ENCODE data around the gene PDHX. TPM values are rescaled to one million over a fixed set of nuclear protein-coding genes. Genes with fewer than 3 reads are reported as not detected.

The PDHX gene
- total RNA-seq, 1 experiment from 2014 or later: 85.4 TPM

DNA sequence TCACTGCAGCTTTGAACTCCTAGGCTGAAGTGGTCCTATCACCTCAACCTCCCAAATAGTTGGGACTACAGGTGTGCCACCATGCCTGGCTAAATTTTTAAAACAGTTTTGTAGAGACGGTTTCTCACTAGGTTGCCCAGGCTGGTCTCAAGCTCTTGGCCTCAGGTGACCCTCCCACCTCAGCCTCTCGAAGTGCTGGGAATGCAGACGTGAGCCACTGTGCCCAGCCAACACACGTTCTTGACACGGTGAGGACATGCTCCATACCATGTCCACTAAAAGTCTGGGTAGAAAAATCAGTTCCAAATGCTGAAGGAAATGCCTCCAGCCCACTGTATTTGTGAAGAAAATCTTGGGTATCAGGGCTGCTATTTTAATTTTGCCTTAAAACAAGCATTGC, 46.9 kb downstream of the PDHX start:
- intact Hi-C loops (cut with micrococcal nuclease; ENCODE audit: unreplicated experiment): no loop called here
- no peak overlapping the region for H3K4me3 Mint-ChIP-seq (ENCODE audit: unreplicated experiment)
- no peaks in the 10 kb centered on the region for H3K9me3 Mint-ChIP-seq (ENCODE audit: unreplicated experiment)
- H3K4me1 Mint-ChIP-seq (ENCODE audit: low read depth, unreplicated experiment): no peaks in the 10 kb centered on the region
- H3K27me3 Mint-ChIP-seq (ENCODE audit: insufficient read depth, unreplicated experiment): no peaks in the 10 kb centered on the region
- no peak overlapping the region for H3K27ac Mint-ChIP-seq (ENCODE audit: unreplicated experiment)
- Histone ChIP-seq H3K9me3 (no peaks in the 10 kb centered on the region), H3K27me3 (replicated peaks; ENCODE audit: control insufficient read depth, insufficient read depth, low read length) (no peaks in the 10 kb centered on the region), H3K36me3 (ENCODE audit: control insufficient read depth, insufficient read depth, low read length) (no peaks in the 10 kb centered on the region; the same call in 1 of the 2 replicates), H3K4me1 (no peaks in the 10 kb centered on the region), H3K4me3 (ENCODE audit: low read depth, low read length) (no peak overlapping the region)
- ChIA-PET CTCF (interaction anchor here (0.7 kb wide), 1 partner anchor 368 kb away, joined by 3 read pairs; no protein-coding TSS in a partner anchor), POLR2A (no interaction called here)
- DNase-seq: no peak
- BruUV-seq (replicated peaks): no TSS peak
- TF ChIP-seq, protein P1, sequence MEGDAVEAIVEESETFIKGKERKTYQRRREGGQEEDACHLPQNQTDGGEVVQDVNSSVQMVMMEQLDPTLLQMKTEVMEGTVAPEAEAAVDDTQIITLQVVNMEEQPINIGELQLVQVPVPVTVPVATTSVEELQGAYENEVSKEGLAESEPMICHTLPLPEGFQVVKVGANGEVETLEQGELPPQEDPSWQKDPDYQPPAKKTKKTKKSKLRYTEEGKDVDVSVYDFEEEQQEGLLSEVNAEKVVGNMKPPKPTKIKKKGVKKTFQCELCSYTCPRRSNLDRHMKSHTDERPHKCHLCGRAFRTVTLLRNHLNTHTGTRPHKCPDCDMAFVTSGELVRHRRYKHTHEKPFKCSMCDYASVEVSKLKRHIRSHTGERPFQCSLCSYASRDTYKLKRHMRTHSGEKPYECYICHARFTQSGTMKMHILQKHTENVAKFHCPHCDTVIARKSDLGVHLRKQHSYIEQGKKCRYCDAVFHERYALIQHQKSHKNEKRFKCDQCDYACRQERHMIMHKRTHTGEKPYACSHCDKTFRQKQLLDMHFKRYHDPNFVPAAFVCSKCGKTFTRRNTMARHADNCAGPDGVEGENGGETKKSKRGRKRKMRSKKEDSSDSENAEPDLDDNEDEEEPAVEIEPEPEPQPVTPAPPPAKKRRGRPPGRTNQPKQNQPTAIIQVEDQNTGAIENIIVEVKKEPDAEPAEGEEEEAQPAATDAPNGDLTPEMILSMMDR (IDR thresholded peaks at IDR 0.05; ENCODE audit: insufficient read depth in 1 of 2, low read depth in 1 of 2, low read length in 1 of 2, severe bottlenecking in 1 of 2, unreplicated experiment in 1 of 2): no peak
- H3K36me3 Mint-ChIP-seq (ENCODE audit: insufficient read depth, unreplicated experiment): peaks cover 19% of the 10 kb centered on the region

DNA sequence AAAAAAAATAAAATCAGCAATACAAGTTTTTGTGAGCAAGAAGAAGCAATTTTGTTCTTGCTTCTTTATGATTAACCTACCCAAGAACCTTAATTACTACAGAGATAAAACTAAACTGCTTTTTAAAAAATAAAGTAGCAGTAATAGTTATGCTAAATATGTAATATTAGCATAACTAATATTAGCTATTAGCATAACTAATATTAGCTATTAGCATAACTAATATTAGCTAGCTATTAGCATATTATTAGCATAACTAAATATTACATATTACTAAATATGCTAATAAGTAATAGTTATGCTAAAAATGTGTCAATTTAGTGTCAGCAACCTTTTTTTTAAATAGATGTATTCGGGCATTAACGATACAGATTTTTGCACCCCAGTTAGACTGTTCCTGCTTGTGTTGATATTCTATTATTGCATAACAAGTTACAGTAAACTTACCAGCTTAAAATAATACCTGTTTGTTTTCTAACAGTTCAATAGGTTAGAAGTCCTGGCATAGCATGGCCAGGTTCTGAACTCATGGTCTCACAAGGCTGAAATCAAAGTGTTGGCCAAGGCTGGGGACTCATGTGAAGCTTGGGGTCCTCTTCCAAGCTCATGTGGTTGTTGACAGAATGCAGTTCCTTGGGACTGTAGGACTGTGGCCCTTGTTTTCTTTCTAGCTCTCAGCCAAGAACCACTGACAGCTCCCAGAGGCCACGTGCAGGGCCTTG, 48.4 kb downstream of the PDHX start:
- Mint-ChIP-seq H3K27ac (ENCODE audit: unreplicated experiment) (no peak overlapping the region), H3K36me3 (ENCODE audit: insufficient read depth, unreplicated experiment) (peaks cover 32% of the 10 kb centered on the region), H3K4me1 (ENCODE audit: low read depth, unreplicated experiment) (no peaks in the 10 kb centered on the region), H3K9me3 (ENCODE audit: unreplicated experiment) (peaks cover 6% of the 10 kb centered on the region), H3K27me3 (ENCODE audit: insufficient read depth, unreplicated experiment) (no peaks in the 10 kb centered on the region), H3K4me3 (ENCODE audit: unreplicated experiment) (no peak overlapping the region)
- intact Hi-C loops (cut with micrococcal nuclease; ENCODE audit: unreplicated experiment): no loop called here
- H3K4me3 ChIP-seq (ENCODE audit: low read depth, low read length): no peak overlapping the region
- H3K4me1 ChIP-seq: no peaks in the 10 kb centered on the region
- BruUV-seq (replicated peaks): no TSS peak
- ChIA-PET CTCF (no interaction called here), POLR2A (no interaction called here)
- TF ChIP-seq, protein P1 (IDR thresholded peaks at IDR 0.05; ENCODE audit: insufficient read depth in 1 of 2, low read depth in 1 of 2, low read length in 1 of 2, severe bottlenecking in 1 of 2, unreplicated experiment in 1 of 2): no peak
- H3K36me3 ChIP-seq (ENCODE audit: control insufficient read depth, insufficient read depth, low read length): no peaks in the 10 kb centered on the region; the same call in none of the 2 replicates
- H3K27me3 ChIP-seq (replicated peaks; ENCODE audit: control insufficient read depth, insufficient read depth, low read length): no peaks in the 10 kb centered on the region
- DNase-seq: no peak
- no peaks in the 10 kb centered on the region for H3K9me3 ChIP-seq

DNA sequence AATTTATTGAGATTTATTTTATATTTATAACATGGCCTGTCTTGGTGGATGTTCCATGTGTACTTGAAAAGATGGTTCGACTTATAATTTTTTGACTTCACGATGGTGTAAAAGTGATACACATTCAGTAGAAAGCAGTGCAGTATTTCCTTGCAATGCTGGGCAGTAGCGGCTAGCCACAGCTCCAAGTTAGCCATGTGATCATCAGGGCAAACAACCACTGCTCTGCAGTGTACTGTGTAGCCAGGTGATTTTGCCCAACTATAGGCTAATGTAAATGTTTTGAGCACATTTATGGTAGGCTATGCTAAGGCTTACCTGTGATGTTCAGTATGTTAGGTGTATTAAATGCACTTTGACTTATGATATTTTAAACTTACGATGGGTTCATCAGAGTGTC, 52.4 kb downstream of the PDHX start:
- H3K27me3 Mint-ChIP-seq (ENCODE audit: insufficient read depth, unreplicated experiment): no peaks in the 10 kb centered on the region
- H3K9me3 Mint-ChIP-seq (ENCODE audit: unreplicated experiment): peaks cover 18% of the 10 kb centered on the region
- Histone ChIP-seq H3K4me3 (ENCODE audit: low read depth, low read length) (no peak overlapping the region), H3K27me3 (replicated peaks; ENCODE audit: control insufficient read depth, insufficient read depth, low read length) (no peaks in the 10 kb centered on the region), H3K36me3 (ENCODE audit: control insufficient read depth, insufficient read depth, low read length) (no peaks in the 10 kb centered on the region; the same call in none of the 2 replicates), H3K4me1 (no peaks in the 10 kb centered on the region), H3K9me3 (no peaks in the 10 kb centered on the region)
- H3K4me3 Mint-ChIP-seq (ENCODE audit: unreplicated experiment): no peak overlapping the region
- CTCF ChIA-PET: no interaction called here
- H3K36me3 Mint-ChIP-seq (ENCODE audit: insufficient read depth, unreplicated experiment): peaks cover 36% of the 10 kb centered on the region
- TF ChIP-seq, protein P1 (IDR thresholded peaks at IDR 0.05; ENCODE audit: insufficient read depth in 1 of 2, low read depth in 1 of 2, low read length in 1 of 2, severe bottlenecking in 1 of 2, unreplicated experiment in 1 of 2): no peak
- intact Hi-C loops (cut with micrococcal nuclease; ENCODE audit: unreplicated experiment): no loop called here
- no TSS peak for BruUV-seq (replicated peaks)
- POLR2A ChIA-PET: no interaction called here
- peaks cover 10% of the 10 kb centered on the region for H3K4me1 Mint-ChIP-seq (ENCODE audit: low read depth, unreplicated experiment)
- H3K27ac Mint-ChIP-seq (ENCODE audit: unreplicated experiment): no peak overlapping the region
- no peak for DNase-seq

Measured in Caco-2 (cell line).